ENCODE results near the gene PTPRN2. TPM values are rescaled to one million over a fixed set of nuclear protein-coding genes. Genes with fewer than 3 reads are reported as not detected.

The PTPRN2 gene
- total RNA-seq, 1 donor from 2014 or later: 2.4 TPM

- Histone ChIP-seq H3K4me3 (ENCODE audit: low read depth, low read length) (no peak overlapping the region), H3K36me3 (ENCODE audit: control insufficient read depth, insufficient read depth, low read length) (no peaks in the 10 kb centered on the region), H3K27me3 (ENCODE audit: control insufficient read depth, insufficient read depth, low read length) (no peaks in the 10 kb centered on the region)
- TF ChIP-seq CTCF (IDR thresholded peaks at IDR 0.05; ENCODE audit: insufficient read depth, low read length, poor library complexity, severe bottlenecking): no peak
- no peak for DNase-seq (ENCODE audit: low read depth)
Observed at GRCh38 chr7:157710396-157710795, 877.2 kb downstream of the PTPRN2 start.

- no peak for TF ChIP-seq CTCF (IDR thresholded peaks at IDR 0.05; ENCODE audit: insufficient read depth, low read length, poor library complexity, severe bottlenecking)
- Histone ChIP-seq H3K27me3 (ENCODE audit: control insufficient read depth, insufficient read depth, low read length) (no peaks in the 10 kb centered on the region), H3K4me3 (ENCODE audit: low read depth, low read length) (no peak overlapping the region), H3K36me3 (ENCODE audit: control insufficient read depth, insufficient read depth, low read length) (no peaks in the 10 kb centered on the region)
- no peak for DNase-seq (ENCODE audit: low read depth)
Observed at GRCh38 chr7:157709531-157710251, 877.9 kb downstream of the PTPRN2 start.

GRCh38 chr7:157708919-157709295 is 878.7 kb downstream of the PTPRN2 start:
- no peak for DNase-seq (ENCODE audit: low read depth)
- no peak overlapping the region for H3K4me3 ChIP-seq (ENCODE audit: low read depth, low read length)
- H3K36me3 ChIP-seq (ENCODE audit: control insufficient read depth, insufficient read depth, low read length): no peaks in the 10 kb centered on the region
- no peak for TF ChIP-seq CTCF (IDR thresholded peaks at IDR 0.05; ENCODE audit: insufficient read depth, low read length, poor library complexity, severe bottlenecking)
- no peaks in the 10 kb centered on the region for H3K27me3 ChIP-seq (ENCODE audit: control insufficient read depth, insufficient read depth, low read length)

GRCh38 chr7:157707983-157708918 is 879.4 kb downstream of the PTPRN2 start:
- TF ChIP-seq CTCF (IDR thresholded peaks at IDR 0.05; ENCODE audit: insufficient read depth, low read length, poor library complexity, severe bottlenecking): no peak
- H3K4me3 ChIP-seq (ENCODE audit: low read depth, low read length): no peak overlapping the region
- no peak for DNase-seq (ENCODE audit: low read depth)
- no peaks in the 10 kb centered on the region for H3K36me3 ChIP-seq (ENCODE audit: control insufficient read depth, insufficient read depth, low read length)
- H3K27me3 ChIP-seq (ENCODE audit: control insufficient read depth, insufficient read depth, low read length): no peaks in the 10 kb centered on the region

GRCh38 chr7:157704365-157704764 is 883.3 kb downstream of the PTPRN2 start:
- no peak overlapping the region for H3K4me3 ChIP-seq (ENCODE audit: low read depth, low read length)
- no peak for DNase-seq (ENCODE audit: low read depth)
- no peaks in the 10 kb centered on the region for H3K36me3 ChIP-seq (ENCODE audit: control insufficient read depth, insufficient read depth, low read length)
- H3K27me3 ChIP-seq (ENCODE audit: control insufficient read depth, insufficient read depth, low read length): no peaks in the 10 kb centered on the region
- TF ChIP-seq CTCF (IDR thresholded peaks at IDR 0.05; ENCODE audit: insufficient read depth, low read length, poor library complexity, severe bottlenecking): no peak

Data from kidney epithelial cell (primary cell).